Measurements from ENCODE around the gene STK32C.

DNA sequence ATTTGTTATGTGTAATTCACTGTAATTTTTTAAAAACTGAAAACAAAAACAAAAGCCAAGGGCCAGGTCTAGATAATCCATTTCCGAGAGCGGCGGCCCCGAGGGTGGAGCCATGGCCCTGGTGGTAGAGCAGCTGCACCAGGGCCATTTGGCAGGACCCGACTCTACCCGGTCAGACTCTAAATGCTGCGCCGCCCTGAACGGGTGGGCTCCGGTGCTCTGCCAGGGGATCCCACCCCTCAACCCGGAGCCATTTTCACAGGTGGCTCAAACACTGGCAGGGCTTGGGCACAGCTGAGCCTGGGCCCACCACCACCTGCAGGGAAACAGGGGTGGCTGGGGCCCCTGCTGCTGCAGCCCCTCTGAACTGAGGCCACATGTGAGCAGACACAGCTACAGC, 64.1 kb downstream of the STK32C start:
- TF ChIP-seq EZH2phosphoT487 (IDR thresholded peaks at IDR 0.05; ENCODE audit: insufficient read depth, low read depth) (no peak), EZH2 (IDR thresholded peaks at IDR 0.05; ENCODE audit: insufficient read depth, poor library complexity, severe bottlenecking) (no peak)

Measured in GM23248 (cell line).